ENCODE data around the gene CALML3. TPM values are rescaled to one million over a fixed set of nuclear protein-coding genes. Genes with fewer than 3 reads are reported as not detected.

Gene CALML3
- total RNA-seq, 1 donor from 2014 or later: not detected

DNA sequence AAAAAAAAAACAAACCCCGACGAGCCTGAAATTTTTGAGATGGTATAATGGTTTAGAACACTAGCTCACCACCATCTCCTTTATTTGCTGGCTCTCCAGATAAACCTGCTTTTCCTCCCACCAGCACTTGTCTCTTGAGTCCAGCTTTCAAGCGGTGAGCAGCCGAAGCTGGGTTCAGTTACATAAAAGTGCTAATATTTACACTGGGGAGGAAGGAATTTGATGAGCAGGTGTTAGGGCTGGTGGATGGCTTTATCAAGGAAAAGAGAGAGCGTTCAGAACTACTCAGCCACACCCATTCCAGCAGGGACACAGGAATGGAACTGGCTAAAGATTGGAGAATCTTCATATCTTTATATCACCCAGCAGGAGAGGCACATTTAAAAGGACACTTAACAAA, 6.6 kb upstream of the CALML3 start:
- intact Hi-C loops (cut with DNase I): no loop called here
- DNase-seq (ENCODE audit: missing footprints): no peak
- ATAC-seq: no peak

DNA sequence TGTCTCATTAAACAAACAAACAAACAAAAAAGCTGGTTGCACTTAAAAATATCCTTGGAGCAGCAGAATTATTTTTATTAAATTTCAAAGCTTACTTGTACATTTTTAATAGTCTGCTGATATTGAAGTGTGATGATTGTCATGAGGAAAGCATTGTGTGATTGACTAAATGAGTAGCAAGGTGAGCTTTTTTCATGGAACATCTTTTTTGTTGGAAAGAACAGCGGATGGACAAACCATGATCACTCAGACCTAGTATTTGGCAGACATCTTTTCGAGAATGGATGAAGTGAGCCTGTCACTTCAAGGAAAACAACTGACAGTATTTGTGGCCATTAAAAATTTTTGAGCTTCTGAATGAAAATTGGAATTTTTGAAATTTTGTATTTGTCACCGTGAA, 5.7 kb upstream of the CALML3 start:
- intact Hi-C loops (cut with DNase I): no loop called here
- no peak for DNase-seq (ENCODE audit: missing footprints)
- no peak for ATAC-seq

DNA sequence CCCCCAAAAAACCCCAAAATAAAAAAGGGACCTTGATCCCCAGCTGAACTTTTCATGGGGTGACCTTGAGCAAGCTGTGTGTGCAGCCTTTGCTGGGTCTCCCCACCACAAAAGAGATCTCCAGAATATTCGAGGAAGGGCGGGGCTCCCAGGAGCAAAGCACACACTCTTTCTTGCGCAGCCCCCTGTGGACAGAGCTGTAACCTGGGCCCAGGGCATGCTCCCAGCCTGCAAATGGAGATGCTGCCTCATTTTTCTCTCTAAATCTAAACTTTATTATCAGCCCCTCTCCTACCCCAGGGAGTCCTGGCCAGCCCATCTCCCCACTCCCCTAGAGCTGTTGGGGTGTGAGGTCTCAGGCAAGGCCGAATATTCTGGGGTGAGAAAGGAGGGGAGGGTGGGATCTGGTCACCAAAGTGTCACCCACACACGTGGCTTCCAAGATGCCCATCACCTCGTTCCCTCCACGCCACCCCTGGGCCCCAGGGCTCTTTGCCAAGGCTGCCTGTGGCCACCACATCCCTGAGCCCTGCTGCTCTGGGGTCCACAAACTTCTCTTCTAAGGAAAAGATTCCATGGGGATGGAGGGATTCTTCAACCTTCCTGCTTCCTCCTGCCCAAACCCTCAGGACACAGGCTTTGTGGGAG, 1.7 kb upstream of the CALML3 start:
- DNase-seq (ENCODE audit: missing footprints) (no peak), ATAC-seq (no peak)
- intact Hi-C loops (cut with DNase I): no loop called here

DNA sequence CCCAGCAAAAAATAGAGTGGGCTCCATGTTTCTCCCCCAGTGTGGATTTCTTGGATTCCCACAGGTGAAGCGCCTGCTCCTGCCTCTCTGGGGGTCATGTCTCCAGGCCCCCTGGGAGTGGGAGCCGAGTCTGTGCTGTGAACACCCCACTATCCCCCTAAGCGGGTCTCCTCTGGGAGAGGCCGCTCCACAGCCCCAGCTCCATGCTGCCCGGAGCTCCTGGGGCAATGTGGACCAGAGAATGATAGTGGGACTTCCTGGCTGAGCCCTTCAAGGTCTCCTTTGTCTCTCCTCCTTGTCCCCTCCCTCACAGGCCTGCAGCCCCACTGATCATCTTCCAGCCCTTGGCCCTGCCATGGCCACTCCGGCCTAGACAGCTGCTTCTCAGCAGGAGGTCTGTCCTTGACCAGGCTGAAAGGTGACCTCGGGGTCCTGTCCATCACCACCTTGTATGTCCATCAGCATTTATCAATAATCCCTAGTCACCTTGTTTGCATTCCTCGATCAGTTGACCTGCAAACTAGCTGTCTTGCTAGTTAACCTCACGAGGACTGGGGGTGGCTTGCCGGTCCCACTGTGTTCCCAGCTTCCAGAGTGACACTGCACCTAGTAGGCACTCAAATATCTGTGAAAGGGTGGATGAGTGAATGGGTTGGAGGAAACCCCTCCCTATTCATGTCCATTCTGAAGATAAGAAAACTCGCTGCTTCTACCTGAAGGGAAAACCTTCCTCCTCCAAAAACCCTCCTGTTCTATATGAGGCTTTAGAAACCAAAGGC, 776 bp upstream of the CALML3 start:
- ATAC-seq (no peak), DNase-seq (ENCODE audit: missing footprints) (no peak)
- intact Hi-C loops (cut with DNase I): no loop called here

DNA sequence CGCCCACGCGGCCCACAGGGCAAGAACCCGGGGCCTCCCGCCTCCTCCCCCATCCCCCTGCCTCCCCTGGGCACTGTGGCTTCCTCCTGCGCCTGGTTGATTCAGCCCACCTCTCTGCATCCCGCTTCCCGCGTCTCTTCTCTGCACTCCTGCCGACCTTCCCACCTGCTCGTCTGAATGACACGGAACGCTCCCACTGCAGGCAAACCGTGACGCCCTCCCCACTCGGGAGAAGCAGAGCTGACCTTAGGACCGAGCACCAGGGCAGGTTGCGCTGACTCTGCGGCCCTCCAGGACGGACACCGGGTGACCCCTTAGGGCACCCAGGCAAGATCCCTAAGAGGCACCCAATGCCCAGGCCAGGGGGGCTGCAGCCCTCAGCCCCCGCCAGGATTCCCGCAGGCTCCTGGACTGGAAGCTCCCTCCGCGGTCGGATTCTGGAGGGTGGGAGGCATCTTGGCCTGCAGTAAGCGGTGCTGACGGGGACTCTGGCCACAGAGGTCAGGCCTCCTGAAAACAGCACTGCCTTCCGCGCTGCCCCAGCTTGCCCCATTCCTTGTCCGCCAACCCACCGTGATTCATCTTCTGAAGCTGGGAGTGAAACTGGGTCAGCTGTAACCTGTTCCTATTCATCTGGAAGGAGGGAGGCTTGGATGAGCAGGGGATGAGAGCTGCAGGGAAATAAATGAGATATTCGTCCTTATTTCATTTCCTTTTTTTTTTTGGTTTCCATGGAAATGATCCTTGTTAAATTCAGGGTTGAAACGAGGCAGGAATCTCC, 990 bp downstream of the CALML3 start:
- DNase-seq (ENCODE audit: missing footprints): no peak
- no peak for ATAC-seq
- intact Hi-C loops (cut with DNase I): no loop called here

DNA sequence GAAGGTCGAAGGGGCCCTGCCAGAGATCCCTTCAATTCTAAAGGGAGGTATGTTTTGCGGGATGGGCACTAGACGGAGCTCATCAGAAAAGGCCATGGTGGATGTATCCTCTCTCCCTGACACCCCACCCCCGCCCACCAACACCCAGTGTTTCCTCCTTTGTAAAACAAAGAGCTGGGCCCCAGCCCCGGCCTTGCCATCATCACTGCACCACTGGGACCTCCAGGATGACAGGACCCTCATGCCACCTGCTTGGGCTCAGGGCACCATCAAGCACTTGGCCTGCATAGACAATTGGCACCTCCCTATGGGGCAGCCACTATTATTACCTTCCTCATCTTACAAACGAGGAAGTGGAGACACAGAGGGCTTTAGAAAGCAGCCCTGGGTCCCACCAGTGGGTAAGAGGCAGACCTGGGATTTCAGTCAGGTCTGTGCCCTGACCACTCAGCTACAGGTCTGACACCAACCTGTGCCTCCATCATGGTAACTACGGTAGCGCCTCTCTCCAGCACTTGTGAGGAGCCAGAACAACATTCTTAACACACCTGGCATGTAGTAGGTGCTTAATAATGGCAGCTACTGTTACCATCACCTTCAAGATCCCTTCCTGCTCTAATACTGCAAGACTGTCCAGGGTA, 2.0 kb downstream of the CALML3 start:
- intact Hi-C loops (cut with DNase I): no loop called here
- no peak for DNase-seq (ENCODE audit: missing footprints)
- no peak for ATAC-seq

DNA sequence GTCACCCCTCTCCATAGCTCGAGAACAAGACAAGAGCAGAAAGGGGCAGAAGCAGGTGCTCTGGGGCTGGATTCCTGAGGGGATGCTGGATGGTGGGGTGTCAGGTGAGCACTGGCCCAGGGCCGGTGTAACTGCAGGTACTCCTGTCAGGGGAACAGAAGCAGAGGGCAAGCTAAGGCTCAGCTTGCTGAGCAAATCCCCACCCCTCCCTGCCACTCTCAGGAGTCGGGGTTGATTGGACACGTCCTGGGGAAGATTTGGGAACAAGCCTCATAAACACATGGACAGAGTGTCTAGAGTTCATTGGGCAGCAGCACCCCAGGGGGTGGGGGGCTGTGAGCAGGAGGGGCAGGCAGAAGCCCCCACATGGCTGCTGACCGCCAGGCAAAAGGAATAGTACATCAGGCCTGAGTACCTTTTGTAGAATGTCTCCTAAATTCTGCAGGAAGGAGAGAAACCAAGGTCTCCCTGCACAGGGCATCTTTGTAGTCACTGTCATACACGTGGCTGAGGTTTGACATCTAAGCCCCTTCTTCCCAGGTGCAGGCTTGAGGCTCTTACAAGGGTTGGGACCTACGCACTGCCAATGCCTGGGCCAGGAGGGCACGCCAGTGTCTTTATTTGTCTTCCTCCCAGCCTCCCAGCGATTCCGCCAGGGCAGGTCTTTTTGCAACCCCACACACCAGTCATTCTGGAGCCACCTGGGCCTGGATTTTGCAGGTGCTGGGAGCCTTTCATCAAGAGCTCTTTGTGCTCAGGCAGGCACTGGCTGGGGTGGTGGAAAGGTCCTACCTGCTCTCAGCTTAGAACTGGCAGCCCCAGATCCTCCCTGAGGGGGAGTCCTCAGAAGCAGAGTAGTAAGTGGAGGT, 2.8 kb downstream of the CALML3 start:
- DNase-seq (ENCODE audit: missing footprints): no peak

DNA sequence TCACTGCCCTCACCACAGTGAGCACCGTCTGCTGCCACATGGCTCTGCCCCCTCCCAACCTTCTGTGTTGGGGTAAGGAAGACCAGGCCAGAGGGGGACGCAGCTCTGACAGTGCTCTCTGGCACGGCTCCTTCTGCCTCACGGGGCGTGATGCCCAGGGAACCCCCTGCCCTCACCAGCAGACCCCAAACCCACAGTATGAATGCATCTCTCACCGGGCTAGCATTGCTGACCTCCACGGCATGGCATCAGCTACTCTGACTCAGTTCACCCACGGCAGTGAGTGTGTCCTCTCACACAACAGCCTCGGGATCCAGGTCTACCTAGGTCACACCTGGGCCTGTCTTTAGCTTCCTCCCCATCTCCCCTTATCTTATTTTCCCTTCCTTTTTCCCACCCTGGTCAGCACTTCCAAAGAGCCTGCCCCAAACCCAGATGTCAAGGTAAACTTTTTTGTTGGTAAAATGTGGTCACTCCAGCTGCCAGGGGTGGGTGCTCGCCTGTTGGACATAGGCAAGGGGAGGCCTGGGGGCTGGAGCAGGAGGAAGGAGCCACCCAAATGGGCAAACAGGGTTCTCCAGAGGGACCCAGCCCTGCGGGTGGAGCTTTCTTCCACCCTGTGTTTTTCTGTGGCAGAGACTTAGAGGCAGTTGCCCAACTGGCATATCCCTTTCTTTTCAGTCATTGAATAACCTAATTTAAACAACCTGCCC, 4.4 kb downstream of the CALML3 start:
- intact Hi-C loops (cut with DNase I): no loop called here
- no peak for ATAC-seq
- no peak for DNase-seq (ENCODE audit: missing footprints)

More for the DNA sequence above, 2.8 kb downstream of the CALML3 start:
- intact Hi-C loops (cut with DNase I): no loop called here
- ATAC-seq: no peak

DNA sequence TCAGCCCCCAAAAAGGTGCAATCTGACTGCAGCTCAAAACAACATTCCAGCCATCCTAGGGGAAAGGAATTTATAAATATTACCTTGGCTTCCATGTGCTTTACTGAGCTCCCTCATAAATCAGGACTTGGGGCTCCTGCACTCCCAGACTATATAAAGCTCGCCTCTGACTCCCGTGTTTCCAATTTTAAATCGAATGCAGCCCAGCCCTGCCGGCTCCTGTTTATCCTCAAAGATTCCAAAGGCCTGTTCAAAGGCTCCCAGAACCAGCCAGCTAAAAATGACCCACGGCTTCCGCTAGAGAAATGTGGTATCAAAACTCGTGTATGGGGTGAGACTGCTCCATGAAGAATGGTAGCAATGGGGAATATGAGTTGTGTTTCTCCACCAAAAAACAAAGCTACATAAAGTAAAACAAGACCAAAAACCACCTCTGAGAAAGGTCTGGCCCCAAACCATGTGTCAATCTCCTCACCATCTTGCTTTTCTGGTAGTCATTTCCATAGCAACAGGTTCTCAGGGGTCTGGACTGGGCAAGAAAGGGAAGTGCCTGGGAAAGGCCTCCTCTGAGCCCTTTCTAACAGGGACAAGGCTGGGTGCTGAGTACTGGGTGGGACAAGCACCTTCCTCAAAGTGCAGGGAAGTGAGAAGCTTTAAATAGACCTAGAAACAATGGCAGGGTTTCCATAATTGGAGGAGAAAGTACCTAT, 5.1 kb downstream of the CALML3 start:
- intact Hi-C loops (cut with DNase I): no loop called here
- no peak for ATAC-seq

DNA sequence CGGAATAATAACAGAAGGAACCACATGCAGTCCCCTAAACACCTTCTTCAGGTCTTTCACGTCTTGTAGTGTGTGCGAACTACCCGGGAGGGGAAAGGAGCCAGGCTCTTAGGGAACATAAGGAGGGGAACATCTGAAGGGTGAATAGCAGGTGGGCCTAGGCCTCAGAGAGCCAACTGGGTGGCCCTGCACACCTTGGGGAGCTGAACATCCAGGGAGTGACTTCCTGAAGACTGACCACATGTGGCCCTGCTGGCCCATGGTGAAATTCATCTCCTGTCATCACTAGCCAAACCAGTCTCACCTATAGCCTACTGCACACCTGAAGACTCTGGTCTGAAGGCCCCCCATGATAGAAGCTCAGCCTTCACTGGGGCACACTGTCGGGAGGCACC, 5.6 kb downstream of the CALML3 start:
- DNase-seq (ENCODE audit: missing footprints) (no peak), ATAC-seq (no peak)
- intact Hi-C loops (cut with DNase I): no loop called here

More for the DNA sequence above, 5.1 kb downstream of the CALML3 start:
- DNase-seq (ENCODE audit: missing footprints): no peak

DNA sequence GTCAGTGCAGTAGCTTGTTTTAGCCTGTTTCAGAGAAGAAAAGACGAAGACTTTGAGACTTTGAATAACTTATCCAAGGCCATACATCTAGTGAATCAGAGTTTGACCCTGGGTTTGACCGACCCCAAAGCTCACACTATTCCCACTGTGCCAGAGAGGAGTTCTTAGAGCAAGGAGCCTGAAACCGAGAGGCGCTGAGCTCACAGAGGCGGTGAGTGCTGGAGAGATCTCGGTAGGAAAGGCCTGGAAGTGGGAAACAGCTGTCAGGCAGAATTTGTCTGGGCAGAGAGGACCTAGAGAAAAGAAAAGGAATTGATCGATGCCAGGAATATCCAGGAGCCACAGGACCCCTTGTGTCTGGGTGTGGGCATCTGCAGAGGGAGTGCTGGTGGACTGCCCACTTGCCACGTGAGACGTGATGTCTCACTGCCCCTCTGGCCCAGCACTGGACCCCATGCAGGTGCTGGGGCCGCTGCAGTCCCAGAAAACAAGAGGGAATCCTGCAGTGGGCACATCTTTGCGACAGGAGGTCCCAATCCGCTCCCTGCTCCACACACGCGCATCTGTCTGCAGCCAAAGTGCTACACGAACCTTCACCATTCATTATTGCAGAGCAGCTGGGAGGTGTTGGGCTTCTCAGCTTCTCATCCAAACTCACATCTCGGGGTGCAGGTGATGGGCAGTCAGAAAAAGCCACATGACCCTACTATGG, 6.2 kb downstream of the CALML3 start:
- intact Hi-C loops (cut with DNase I): no loop called here
- no peak for DNase-seq (ENCODE audit: missing footprints)
- no peak for ATAC-seq

DNA sequence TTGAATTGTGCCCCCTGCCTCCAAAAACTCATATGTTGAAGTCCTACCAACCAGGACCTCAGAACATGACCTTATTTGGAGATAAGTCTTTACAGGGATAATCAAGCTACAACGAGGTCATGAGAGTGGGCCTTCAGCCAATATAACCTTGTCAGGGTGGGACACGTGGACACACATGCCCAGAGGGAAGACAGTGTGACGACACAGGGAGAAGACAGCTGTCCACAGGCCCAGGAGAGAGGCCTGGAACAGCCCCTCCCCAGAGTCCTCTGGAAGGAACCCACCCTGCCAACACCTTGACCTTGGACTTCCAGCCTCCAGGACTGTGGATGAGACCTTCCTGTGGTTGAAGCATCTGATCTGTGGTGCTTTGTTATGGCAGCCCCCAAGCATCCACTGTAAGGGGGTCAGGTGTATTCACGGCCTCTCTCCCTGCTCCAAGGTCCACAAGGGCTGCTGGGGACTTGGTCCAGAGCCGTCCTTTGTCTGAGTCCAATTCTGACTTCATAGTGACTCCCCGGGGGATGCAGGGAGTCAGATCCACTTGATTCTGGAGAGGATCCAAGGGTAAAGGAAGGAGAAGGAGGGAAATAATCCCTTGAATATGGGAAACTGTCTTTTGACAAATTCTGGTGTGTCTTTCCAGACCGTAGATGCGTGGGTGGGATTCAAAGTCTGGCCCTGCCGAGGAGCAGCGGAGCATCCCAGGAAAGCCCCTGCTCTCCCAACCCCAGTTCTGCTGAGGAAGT, 7.0 kb downstream of the CALML3 start:
- intact Hi-C loops (cut with DNase I): no loop called here
- ATAC-seq (peak; percentile 23), DNase-seq (ENCODE audit: missing footprints) (no peak)

DNA sequence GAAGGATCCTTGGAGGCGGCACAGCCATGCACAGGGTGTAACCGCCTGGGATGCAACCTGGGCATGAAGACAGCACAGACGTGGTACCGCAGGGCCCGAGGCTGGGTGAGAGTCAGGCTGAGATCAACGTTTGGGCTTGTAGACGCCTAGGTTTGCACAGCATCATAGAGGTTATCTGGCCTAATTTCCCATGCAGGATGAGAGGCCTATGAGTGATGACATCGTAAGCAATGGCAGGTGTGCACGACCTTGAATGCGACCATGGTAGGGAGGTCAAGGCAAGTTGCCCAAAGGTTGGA, 7.5 kb downstream of the CALML3 start:
- DNase-seq (ENCODE audit: missing footprints) (no peak), ATAC-seq (no peak)
- intact Hi-C loops (cut with DNase I): no loop called here

DNA sequence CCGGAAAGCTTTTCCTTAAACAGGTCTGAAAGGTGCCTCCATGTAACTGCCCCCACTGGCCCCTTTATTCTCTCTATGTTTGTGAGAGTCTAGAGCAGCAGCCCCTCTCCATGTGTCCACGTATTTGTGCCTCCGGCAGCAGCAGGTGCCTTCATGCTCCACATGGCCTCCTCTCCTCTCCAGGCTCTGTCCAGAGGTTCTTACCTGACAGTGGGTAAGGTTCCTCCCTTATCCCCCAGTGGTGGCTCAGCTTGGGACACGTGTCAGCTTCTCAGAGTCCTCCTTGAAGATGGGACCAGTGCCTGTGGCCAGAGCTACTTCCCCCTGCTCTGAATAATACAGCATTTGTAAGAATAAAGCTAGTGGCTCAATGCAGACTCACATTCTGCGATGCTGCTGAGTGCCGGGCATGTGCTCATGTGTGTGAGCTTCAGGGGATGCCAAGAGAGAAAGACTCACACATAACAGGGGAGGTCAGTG, 7.9 kb downstream of the CALML3 start:
- DNase-seq (ENCODE audit: missing footprints) (no peak), ATAC-seq (no peak)
- intact Hi-C loops (cut with DNase I): no loop called here

DNA sequence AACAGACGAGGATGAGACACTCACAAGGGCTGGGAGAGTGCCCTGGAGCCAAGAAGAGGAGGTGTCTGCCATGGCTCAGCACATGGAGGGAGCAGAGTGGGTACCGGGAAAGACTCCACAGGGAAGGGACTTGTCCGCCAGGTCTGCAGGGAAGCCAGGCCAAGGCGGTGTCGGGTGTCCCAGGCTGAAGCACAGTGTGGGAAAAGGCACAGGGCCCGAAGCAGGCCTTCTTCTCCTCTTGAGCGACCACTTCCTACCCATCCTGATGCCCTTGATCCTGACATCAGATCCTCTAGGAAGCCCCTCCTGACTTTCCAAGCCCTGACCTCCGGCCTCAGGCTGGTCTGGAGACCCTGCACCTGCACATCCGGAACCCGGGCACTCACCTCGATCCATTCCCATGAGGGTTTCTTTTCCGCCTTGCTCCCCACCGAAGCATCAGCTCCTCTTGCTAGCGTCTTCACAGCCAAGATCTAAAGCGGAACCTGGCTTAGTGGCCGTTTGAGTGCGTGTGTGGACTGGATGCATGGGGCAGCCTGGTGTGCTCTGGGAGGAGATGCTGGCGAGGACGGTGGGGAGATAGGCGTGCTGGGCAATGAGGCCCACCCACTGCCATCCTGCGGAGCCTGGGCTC, 8.5 kb downstream of the CALML3 start:
- no peak for ATAC-seq
- no peak for DNase-seq (ENCODE audit: missing footprints)
- intact Hi-C loops (cut with DNase I): no loop called here
